ENCODE results near the gene KRTDAP.

- TF ChIP-seq POLR2A (IDR thresholded peaks at IDR 0.05; ENCODE audit: low read length): no peak
- no peak for TF ChIP-seq GATA1 (IDR thresholded peaks at IDR 0.05; ENCODE audit: low read depth, low read length)
These were observed 17.9 kb upstream of the KRTDAP start for GRCh38 chr19:35508129-35508528.

Measured in erythroblast (primary cell).